Measurements from ENCODE around the gene LRRC4C. TPM values are rescaled to one million over a fixed set of nuclear protein-coding genes. Genes with fewer than 3 reads are reported as not detected.

Gene LRRC4C
- total RNA-seq, 1 donor from 2014 or later = 0.41 TPM

DNA sequence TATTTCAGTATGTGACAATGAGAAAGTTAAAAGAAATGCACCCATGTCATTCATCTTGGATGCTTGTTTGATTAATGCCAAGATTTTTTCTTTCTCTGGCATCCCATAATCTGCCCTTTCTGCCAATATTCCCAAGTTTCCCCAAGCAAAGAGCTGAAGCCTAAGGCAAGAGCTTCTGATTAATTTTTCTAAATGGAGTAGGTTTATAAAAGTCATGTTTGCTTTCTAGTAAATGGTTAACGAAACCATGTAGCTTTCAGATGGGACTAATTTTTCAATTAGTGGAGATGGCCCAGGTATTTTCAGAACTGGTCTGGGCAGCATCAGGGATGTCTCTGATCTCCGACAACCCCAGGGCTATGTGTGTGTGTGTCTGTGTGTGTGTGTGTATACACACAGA lies 55.3 kb downstream of the LRRC4C start:
- H3K27ac ChIP-seq (replicated peaks) = no peak overlapping the region
- no peaks in the 10 kb centered on the region for H3K4me1 ChIP-seq
- no peaks in the 10 kb centered on the region for H3K9me3 ChIP-seq (replicated peaks)
- intact Hi-C loops (cut with micrococcal nuclease) = no loop called here
- H3K4me3 ChIP-seq = no peak overlapping the region
- H3K36me3 ChIP-seq = no peaks in the 10 kb centered on the region
- TF ChIP-seq, protein P1, sequence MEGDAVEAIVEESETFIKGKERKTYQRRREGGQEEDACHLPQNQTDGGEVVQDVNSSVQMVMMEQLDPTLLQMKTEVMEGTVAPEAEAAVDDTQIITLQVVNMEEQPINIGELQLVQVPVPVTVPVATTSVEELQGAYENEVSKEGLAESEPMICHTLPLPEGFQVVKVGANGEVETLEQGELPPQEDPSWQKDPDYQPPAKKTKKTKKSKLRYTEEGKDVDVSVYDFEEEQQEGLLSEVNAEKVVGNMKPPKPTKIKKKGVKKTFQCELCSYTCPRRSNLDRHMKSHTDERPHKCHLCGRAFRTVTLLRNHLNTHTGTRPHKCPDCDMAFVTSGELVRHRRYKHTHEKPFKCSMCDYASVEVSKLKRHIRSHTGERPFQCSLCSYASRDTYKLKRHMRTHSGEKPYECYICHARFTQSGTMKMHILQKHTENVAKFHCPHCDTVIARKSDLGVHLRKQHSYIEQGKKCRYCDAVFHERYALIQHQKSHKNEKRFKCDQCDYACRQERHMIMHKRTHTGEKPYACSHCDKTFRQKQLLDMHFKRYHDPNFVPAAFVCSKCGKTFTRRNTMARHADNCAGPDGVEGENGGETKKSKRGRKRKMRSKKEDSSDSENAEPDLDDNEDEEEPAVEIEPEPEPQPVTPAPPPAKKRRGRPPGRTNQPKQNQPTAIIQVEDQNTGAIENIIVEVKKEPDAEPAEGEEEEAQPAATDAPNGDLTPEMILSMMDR (IDR thresholded peaks at IDR 0.05; ENCODE audit: borderline replicate concordance) = no peak
- DNase-seq = no peak
- H3K27me3 ChIP-seq (ENCODE audit: low read depth) = no peaks in the 10 kb centered on the region

DNA sequence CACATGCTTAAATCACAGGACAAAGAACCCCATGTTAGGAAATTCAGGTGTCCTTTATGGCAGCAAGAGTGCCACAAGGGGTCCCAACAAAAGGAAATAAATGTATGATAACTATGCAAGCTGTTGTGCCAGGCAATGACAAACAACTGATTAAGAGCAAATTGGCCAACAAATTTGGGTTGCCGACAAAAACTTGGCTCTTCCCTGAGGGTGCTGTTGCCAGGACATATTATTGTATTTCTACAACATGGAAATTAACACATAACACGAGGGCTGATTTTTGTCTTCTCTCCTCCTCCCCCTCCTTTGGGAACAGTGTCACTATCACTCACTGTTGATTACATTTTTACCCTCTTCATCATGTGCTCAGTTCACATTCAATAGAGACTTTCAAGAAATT lies 56.0 kb downstream of the LRRC4C start:
- intact Hi-C loops (cut with micrococcal nuclease) = no loop called here
- TF ChIP-seq, protein P1 (IDR thresholded peaks at IDR 0.05; ENCODE audit: borderline replicate concordance) = no peak
- H3K36me3 ChIP-seq = no peaks in the 10 kb centered on the region

DNA sequence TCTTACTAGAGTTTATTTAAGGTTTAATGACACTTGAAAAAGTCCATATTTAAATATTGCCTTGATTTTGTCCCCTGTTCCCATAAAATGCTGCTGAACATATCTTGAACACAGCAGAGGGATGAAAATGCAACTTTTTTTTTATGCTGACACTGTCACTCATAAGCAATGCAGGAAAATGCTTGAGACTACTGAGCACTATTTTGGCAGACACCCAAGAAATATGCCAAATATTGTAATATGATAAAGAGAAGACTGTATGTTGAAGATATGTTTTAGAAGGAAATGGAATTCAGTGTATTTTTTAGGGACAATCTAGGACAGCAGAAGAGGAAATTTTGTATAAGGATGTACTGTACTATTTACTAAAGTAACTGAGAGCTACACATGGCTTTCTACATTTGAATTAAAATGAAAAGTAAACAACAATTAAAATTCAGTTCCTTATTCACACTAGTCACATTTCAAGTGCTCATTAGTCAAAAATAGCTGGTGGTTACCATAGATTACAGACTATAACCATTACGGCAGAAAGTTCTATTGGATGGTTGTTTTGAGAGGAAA lies 58.6 kb downstream of the LRRC4C start:
- TF ChIP-seq, protein P1 (IDR thresholded peaks at IDR 0.05; ENCODE audit: borderline replicate concordance) = no peak
- no peaks in the 10 kb centered on the region for H3K9me3 ChIP-seq (replicated peaks)
- no peak overlapping the region for H3K27ac ChIP-seq (replicated peaks)
- H3K36me3 ChIP-seq = no peaks in the 10 kb centered on the region
- DNase-seq = no peak
- no peaks in the 10 kb centered on the region for H3K4me1 ChIP-seq
- H3K27me3 ChIP-seq (ENCODE audit: low read depth) = no peaks in the 10 kb centered on the region
- no peak overlapping the region for H3K4me3 ChIP-seq
- intact Hi-C loops (cut with micrococcal nuclease) = no loop called here

More for the DNA sequence above, 56.0 kb downstream of the LRRC4C start:
- H3K4me1 ChIP-seq = no peaks in the 10 kb centered on the region
- DNase-seq = no peak
- H3K27me3 ChIP-seq (ENCODE audit: low read depth) = no peaks in the 10 kb centered on the region
- H3K9me3 ChIP-seq (replicated peaks) = no peaks in the 10 kb centered on the region
- H3K27ac ChIP-seq (replicated peaks) = no peak overlapping the region
- H3K4me3 ChIP-seq = no peak overlapping the region

DNA sequence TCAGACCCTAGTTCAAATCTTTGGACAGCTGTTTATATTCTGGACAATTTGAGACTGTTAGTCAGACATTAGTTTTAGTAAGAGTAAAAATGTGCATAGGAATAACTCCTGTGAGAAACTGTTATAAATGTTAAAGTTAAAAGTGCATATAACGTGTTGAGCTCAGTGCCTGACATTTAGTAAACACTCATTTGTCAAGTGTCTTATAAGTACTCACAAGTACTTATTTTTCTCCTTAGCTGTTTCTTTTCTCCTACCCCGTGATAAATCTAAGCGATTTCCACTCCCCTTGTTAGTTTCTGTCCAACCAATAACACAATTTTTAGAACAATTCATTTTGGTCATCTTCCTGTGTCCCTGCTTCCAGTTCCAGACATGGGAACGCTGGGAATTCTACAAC lies 59.3 kb downstream of the LRRC4C start:
- H3K9me3 ChIP-seq (replicated peaks) = no peaks in the 10 kb centered on the region

DNA sequence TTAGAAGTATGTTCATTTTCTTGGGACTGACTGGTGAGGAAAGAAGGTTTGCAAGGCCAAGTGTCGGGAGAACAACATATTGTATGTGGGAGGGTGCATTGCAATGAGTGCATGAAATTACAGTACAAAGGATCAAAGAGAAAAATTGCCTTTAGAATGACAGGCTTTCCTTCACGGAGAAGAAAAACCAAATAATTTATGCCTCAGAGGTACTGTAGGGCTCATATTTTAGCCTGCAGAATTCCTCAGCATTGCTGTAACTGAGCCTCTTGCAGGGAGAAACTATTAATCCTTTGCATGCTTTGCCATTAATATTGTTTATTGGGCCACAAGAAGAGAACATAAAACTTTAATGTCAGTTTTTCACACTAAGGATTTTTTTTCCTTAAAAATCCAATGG lies 60.1 kb downstream of the LRRC4C start:
- no peaks in the 10 kb centered on the region for H3K9me3 ChIP-seq (replicated peaks)
- no peaks in the 10 kb centered on the region for H3K27me3 ChIP-seq (ENCODE audit: low read depth)
- H3K27ac ChIP-seq (replicated peaks) = no peak overlapping the region
- no peaks in the 10 kb centered on the region for H3K4me1 ChIP-seq
- no peak for DNase-seq
- intact Hi-C loops (cut with micrococcal nuclease) = no loop called here
- H3K36me3 ChIP-seq = no peaks in the 10 kb centered on the region
- no peak overlapping the region for H3K4me3 ChIP-seq
- TF ChIP-seq, protein P1 (IDR thresholded peaks at IDR 0.05; ENCODE audit: borderline replicate concordance) = no peak

More for the DNA sequence above, 59.3 kb downstream of the LRRC4C start:
- H3K27me3 ChIP-seq (ENCODE audit: low read depth) = no peaks in the 10 kb centered on the region
- H3K27ac ChIP-seq (replicated peaks) = no peak overlapping the region
- no peaks in the 10 kb centered on the region for H3K36me3 ChIP-seq
- no peaks in the 10 kb centered on the region for H3K4me1 ChIP-seq
- intact Hi-C loops (cut with micrococcal nuclease) = no loop called here
- no peak for DNase-seq
- TF ChIP-seq, protein P1 (IDR thresholded peaks at IDR 0.05; ENCODE audit: borderline replicate concordance) = no peak
- H3K4me3 ChIP-seq = no peak overlapping the region

All from left ventricle myocardium inferior (tissue), 1 donor.